Erythroblast (primary cell): ENCODE results near the gene EVX2.

Experiments used
- GATA1 ChIP-seq: IDR thresholded peaks from 2 replicates; pipeline ENCODE4 v1.6.1; 2011; ENCODE audit warnings: low read depth, mild to moderate bottlenecking, control low read depth, low read length, moderate library complexity
- POLR2A ChIP-seq: IDR thresholded peaks from 2 replicates; pipeline ENCODE4 v1.6.1; 2011; ENCODE audit warnings: mild to moderate bottlenecking, low read length

- TF ChIP-seq POLR2A (no peak), GATA1 (no peak)
Measured at GRCh38 chr2:176126929-176127773, 43.4 kb upstream of the EVX2 start.
